B cell (primary cell): ENCODE data around the gene ARGLU1. TPM values are rescaled to one million over a fixed set of nuclear protein-coding genes. Genes with fewer than 3 reads are reported as not detected.

Experiments
- ATAC-seq: fragments of 200-7000 bp; cut with Tn5 transposase; one replicate; pipeline ENCODE4 v1.10.0; 2021; ENCODE audit warnings: low read depth, mild to moderate bottlenecking, moderate number of reproducible peaks, moderate library complexity
- CTCF ChIA-PET: fragments of 350-600 bp; sonication (Branson Sonifier 250); formaldehyde crosslinking; loops from one replicate; lab custom pipeline; 2021; ENCODE audit warnings: antibody characterized with exemption, inconsistent platforms; lab: Charles Lee
- POLR2A ChIA-PET: fragments of 350-600 bp; sonication (Branson Sonifier 250); formaldehyde crosslinking; loops from one replicate; lab custom pipeline; 2021; ENCODE audit warnings: antibody characterized with exemption; lab: Charles Lee
- DNase-seq: peaks from one replicate; pipeline ENCODE4 v3.0.0; 2013
- H2AFZ ChIP-seq: 2 replicates; pipeline ENCODE4 v1.6.1; 2012; ENCODE audit warnings: mild to moderate bottlenecking, low read depth, low read length; ENCODE audit not compliant: insufficient read depth, poor library complexity, severe bottlenecking
- H3K27ac ChIP-seq, 2 donors: 1 replicate in 1 of 2; 2 replicates in 1 of 2; pipeline ENCODE4 v1.5.1; 2012 to 2013; ENCODE audit warnings: low read length in 2 of 2, mild to moderate bottlenecking in 2 of 2, moderate library complexity in 1 of 2
- H3K27me3 ChIP-seq, 4 experiments: fragments of 200-600 bp in 1 of 4; sonication (generic) in 1 of 4; replicated peaks in 1 of 4; 1 replicate in 2 of 4; 2 replicates in 2 of 4; pipeline versions ENCODE4 v1.6.1 to v1.7.0; 2013 to 2016; ENCODE audit warnings: low read length in 3 of 4, mild to moderate bottlenecking in 2 of 4, mixed read lengths in 1 of 4, moderate library complexity in 1 of 4; ENCODE audit not compliant: insufficient read depth in 4 of 4, control insufficient read depth in 3 of 4; ENCODE audit errors: control extremely low read depth in 1 of 4
- H3K36me3 ChIP-seq, 2 experiments: replicated peaks in 1 of 2; 1 replicate in 1 of 2; 2 replicates in 1 of 2; pipeline versions ENCODE4 v1.6.1 to v1.7.1; 2013; ENCODE audit warnings: low read length in 1 of 2; ENCODE audit not compliant: insufficient read depth in 2 of 2, control insufficient read depth in 1 of 2; ENCODE audit errors: control extremely low read depth in 1 of 2, extremely low read depth in 1 of 2
- H3K4me1 ChIP-seq, 2 donors: fragments of 200-600 bp in 1 of 2; sonication (generic) in 1 of 2; 1 replicate in 1 of 2; 2 replicates in 1 of 2; pipeline versions ENCODE4 v1.5.1 to v1.6.1; 2013 to 2017; ENCODE audit warnings: low read length in 2 of 2; ENCODE audit not compliant: control insufficient read depth in 2 of 2, insufficient read depth in 2 of 2
- H3K4me2 ChIP-seq: replicated peaks from 2 replicates; pipeline ENCODE3; 2012; ENCODE audit warnings: mild to moderate bottlenecking, low read depth, low read length; ENCODE audit not compliant: poor library complexity, severe bottlenecking
- H3K4me3 ChIP-seq, 5 experiments: fragments of 200-600 bp in 1 of 5; sonication (generic) in 1 of 5; 1 replicate in 3 of 5; 2 replicates in 2 of 5; pipeline versions ENCODE4 v1.5.1 to v1.7.0; 2011 to 2016; ENCODE audit warnings: low read length in 4 of 5, mild to moderate bottlenecking in 4 of 5, low read depth in 2 of 5, control low read depth in 1 of 5, moderate library complexity in 1 of 5; ENCODE audit not compliant: insufficient read depth in 1 of 5; ENCODE audit errors: control extremely low read depth in 1 of 5, extremely low read depth in 1 of 5
- H3K79me2 ChIP-seq: fragments of 200-600 bp; sonication (generic); one replicate; pipeline ENCODE4 v1.6.0; 2016; ENCODE audit warnings: low read length; ENCODE audit not compliant: control insufficient read depth, insufficient read depth
- H3K9ac ChIP-seq: fragments of 200-600 bp; sonication (generic); 2 replicates; pipeline ENCODE4 v1.6.1; 2017; ENCODE audit warnings: mild to moderate bottlenecking, low read length, moderate library complexity
- H3K9me3 ChIP-seq, 3 donors: one replicate each; pipeline versions ENCODE4 v1.6.1 to v1.7.1; 2013; ENCODE audit warnings: low read length in 2 of 3; ENCODE audit not compliant: control insufficient read depth in 2 of 3, insufficient read depth in 1 of 3; ENCODE audit errors: control extremely low read depth in 1 of 3
- H4K20me1 ChIP-seq: 2 replicates; pipeline ENCODE4 v1.6.0; 2012; ENCODE audit warnings: mild to moderate bottlenecking, low read length; ENCODE audit not compliant: insufficient read depth, control insufficient read depth, poor library complexity, severe bottlenecking
- H3K27ac Mint-ChIP-seq: one replicate; pipeline ENCODE4 v1.8.0; 2021; ENCODE audit warnings: mixed read lengths
- H3K27me3 Mint-ChIP-seq: one replicate; pipeline ENCODE4 v1.8.0; 2021; ENCODE audit warnings: mixed read lengths
- H3K4me1 Mint-ChIP-seq: one replicate; pipeline ENCODE4 v1.8.0; 2021; ENCODE audit warnings: mixed read lengths
- H3K4me3 Mint-ChIP-seq: one replicate; pipeline ENCODE4 v1.8.0; 2021; ENCODE audit warnings: mixed read lengths
- H3K9me3 Mint-ChIP-seq: one replicate; pipeline ENCODE4 v1.8.0; 2022; ENCODE audit warnings: mixed read lengths; ENCODE audit not compliant: insufficient read depth
- EZH2 ChIP-seq: IDR thresholded peaks from 2 replicates; pipeline ENCODE4 v1.6.1; 2012; ENCODE audit warnings: borderline replicate concordance, low read depth, mild to moderate bottlenecking, moderate library complexity, low read length; ENCODE audit not compliant: insufficient read depth, poor library complexity, severe bottlenecking
- WGBS: methylation state at CpG from one replicate; pipeline ENCODE4 v1.1.5; 2013; ENCODE audit warnings: missing lambda C conversion rate; ENCODE audit not compliant: insufficient coverage; 5-methylcytosine and 5-hydroxymethylcytosine counted together
- intact Hi-C: fragments of 100-400 bp; cut with micrococcal nuclease; formaldehyde crosslinking; loops from one replicate; pipeline ENCODE4 v1.10.0; 2022
- polyA plus RNA-seq: library from polyadenylated mRNA; depleted of rRNA; stranded (reverse); fragments of >200 nt; gene quantifications from 2 replicates; pipeline ENCODE4 v1.2.3, GENCODE V29; 2012
- total RNA-seq, 2 donors: library from RNA; stranded (reverse); fragments of 120-200 nt in 1 of 2; gene quantifications; 1 replicate in 1 of 2; 2 replicates in 1 of 2; pipeline versions ENCODE4 v1.2.3 to v1.2.4, GENCODE V29; 2013 to 2022
- TF ChIP-seq, protein P1 (sequence below): fragments of 200-600 bp; IDR thresholded peaks from one replicate; pipeline ENCODE4 v1.8.0; 2022; ENCODE audit warnings: antibody characterized with exemption, mild to moderate bottlenecking

ARGLU1 gene
- total and polyA plus RNA-seq, 2 donors (not counting 1 experiment from before 2014, with no cell fraction given), result 170 to 261 TPM

DNA sequence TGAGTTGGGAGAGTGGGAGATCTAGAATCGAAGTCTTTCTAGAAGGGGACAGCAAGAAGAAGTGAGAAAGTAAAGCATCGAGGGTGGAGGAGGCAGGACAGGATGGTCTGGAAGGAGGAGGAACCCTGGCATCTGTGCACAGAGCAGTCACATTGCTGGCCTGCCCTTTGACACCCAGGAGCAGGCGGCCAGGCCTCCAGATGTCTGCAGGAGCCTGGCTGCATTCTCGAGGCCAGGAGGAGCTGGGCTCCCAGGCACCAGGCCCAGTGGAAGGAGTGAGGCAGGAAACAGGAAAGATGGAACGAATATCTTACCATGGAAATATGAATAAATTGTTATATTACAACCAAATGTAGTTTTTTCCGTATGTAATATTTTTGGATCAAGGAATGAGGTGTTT is 27.7 kb upstream of the ARGLU1 start:
- Mint-ChIP-seq H3K4me3 (no peak overlapping the region), H3K27me3 (peaks cover 18% of the 10 kb centered on the region), H3K27ac (no peak overlapping the region), H3K4me1 (no peaks in the 10 kb centered on the region), H3K9me3 (no peaks in the 10 kb centered on the region)
- H3K4me2 ChIP-seq, result no peak overlapping the region
- ATAC-seq (no peak), DNase-seq (no peak)
- no peak overlapping the region for H3K4me3 ChIP-seq
- POLR2A ChIA-PET, result no interaction called here
- H3K27ac ChIP-seq, result no peak overlapping the region
- intact Hi-C loops, result no loop called here
- H3K36me3 ChIP-seq, result no peaks in the 10 kb centered on the region
- TF ChIP-seq EZH2, result no peak
- TF ChIP-seq, protein P1, sequence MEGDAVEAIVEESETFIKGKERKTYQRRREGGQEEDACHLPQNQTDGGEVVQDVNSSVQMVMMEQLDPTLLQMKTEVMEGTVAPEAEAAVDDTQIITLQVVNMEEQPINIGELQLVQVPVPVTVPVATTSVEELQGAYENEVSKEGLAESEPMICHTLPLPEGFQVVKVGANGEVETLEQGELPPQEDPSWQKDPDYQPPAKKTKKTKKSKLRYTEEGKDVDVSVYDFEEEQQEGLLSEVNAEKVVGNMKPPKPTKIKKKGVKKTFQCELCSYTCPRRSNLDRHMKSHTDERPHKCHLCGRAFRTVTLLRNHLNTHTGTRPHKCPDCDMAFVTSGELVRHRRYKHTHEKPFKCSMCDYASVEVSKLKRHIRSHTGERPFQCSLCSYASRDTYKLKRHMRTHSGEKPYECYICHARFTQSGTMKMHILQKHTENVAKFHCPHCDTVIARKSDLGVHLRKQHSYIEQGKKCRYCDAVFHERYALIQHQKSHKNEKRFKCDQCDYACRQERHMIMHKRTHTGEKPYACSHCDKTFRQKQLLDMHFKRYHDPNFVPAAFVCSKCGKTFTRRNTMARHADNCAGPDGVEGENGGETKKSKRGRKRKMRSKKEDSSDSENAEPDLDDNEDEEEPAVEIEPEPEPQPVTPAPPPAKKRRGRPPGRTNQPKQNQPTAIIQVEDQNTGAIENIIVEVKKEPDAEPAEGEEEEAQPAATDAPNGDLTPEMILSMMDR, result no peak
- no peak overlapping the region for H2AFZ ChIP-seq
- no peaks in the 10 kb centered on the region for H3K9me3 ChIP-seq
- no peaks in the 10 kb centered on the region for H3K79me2 ChIP-seq
- CTCF ChIA-PET, result no interaction called here
- H4K20me1 ChIP-seq, result no peaks in the 10 kb centered on the region
- WGBS, result 85% methylated on average over 5 of the region's 6 CpGs
- no peaks in the 10 kb centered on the region for H3K27me3 ChIP-seq
- no peaks in the 10 kb centered on the region for H3K4me1 ChIP-seq
- H3K9ac ChIP-seq, result no peak overlapping the region

DNA sequence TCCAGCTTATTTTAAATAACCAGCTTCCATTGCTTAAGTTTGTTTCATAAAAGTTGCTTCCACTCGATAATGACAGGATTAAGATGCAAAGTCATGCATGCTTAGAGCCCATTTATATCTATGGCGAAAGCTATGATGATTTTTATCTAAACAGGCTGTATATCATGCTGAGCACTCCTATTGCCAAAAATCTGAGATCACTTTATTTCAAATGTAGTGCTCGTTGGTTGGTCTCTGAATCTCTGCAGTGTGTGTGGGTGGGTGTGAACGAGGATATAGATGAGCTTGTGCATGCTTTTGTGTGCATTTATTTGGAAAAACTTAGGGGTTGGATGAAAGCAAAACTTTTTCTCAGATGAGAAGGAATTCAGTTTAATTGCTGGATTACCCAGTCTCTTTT is 27.0 kb upstream of the ARGLU1 start:
- no peak overlapping the region for H3K4me3 Mint-ChIP-seq
- Histone ChIP-seq H3K27ac (no peak overlapping the region), H3K9ac (no peak overlapping the region), H3K27me3 (no peaks in the 10 kb centered on the region), H3K4me1 (no peaks in the 10 kb centered on the region), H3K79me2 (no peaks in the 10 kb centered on the region), H3K4me2 (no peak overlapping the region), H3K4me3 (no peak overlapping the region), H2AFZ (no peak overlapping the region), H3K36me3 (no peaks in the 10 kb centered on the region), H3K9me3 (no peaks in the 10 kb centered on the region), H4K20me1 (no peaks in the 10 kb centered on the region)
- H3K9me3 Mint-ChIP-seq, result no peaks in the 10 kb centered on the region
- no peak for DNase-seq
- ATAC-seq, result no peak
- ChIA-PET POLR2A (no interaction called here), CTCF (no interaction called here)
- WGBS, result 93% methylated on average over 4 of the region's 4 CpGs
- intact Hi-C loops, result no loop called here
- TF ChIP-seq, protein P1, result no peak
- no peak for TF ChIP-seq EZH2
- H3K27me3 Mint-ChIP-seq, result peaks cover 19% of the 10 kb centered on the region
- H3K27ac Mint-ChIP-seq, result no peak overlapping the region
- H3K4me1 Mint-ChIP-seq, result no peaks in the 10 kb centered on the region
